Thyroid gland (tissue), 4 donors: ENCODE measurements around the gene CYFIP1. TPM values are rescaled to one million over a fixed set of nuclear protein-coding genes. Genes with fewer than 3 reads are reported as not detected.

Source experiments
- DNase-seq, 2 donors: peaks; one replicate each; pipeline ENCODE4 v3.0.0-alpha.2; 2019
- H3K27ac ChIP-seq, 3 donors: fragments of 200-600 bp; sonication (generic); 1 replicate in 2 of 3; 2 replicates in 1 of 3; pipeline ENCODE4 v1.5.1; 2016 to 2019; ENCODE audit warnings: mild to moderate bottlenecking in 1 of 3, moderate library complexity in 1 of 3
- H3K27me3 ChIP-seq: fragments of 200-600 bp; sonication (generic); one replicate; pipeline ENCODE4 v1.5.1; 2019
- H3K36me3 ChIP-seq, 2 donors: fragments of 200-600 bp; sonication (generic); one replicate each; pipeline ENCODE4 v1.5.1; 2016 to 2019
- H3K4me1 ChIP-seq, 2 donors: fragments of 200-600 bp; sonication (generic); one replicate each; pipeline ENCODE4 v1.5.1; 2017 to 2019
- H3K4me3 ChIP-seq, 3 donors: fragments of 200-600 bp; sonication (generic); replicated peaks in 1 of 3; 1 replicate in 2 of 3; 2 replicates in 1 of 3; pipeline ENCODE4 v1.5.1; 2016; ENCODE audit warnings: mild to moderate bottlenecking in 1 of 3
- H3K9me3 ChIP-seq: fragments of 200-600 bp; sonication (generic); one replicate; pipeline ENCODE4 v1.5.1; 2017
- CTCF ChIP-seq, 6 experiments: fragments of 200-600 bp in 3 of 6; fragments of 450-650 bp in 3 of 6; sonication (generic) in 3 of 6; IDR thresholded peaks; one replicate each; pipeline ENCODE4 v1.5.1; 2016 to 2019; ENCODE audit warnings: antibody characterized with exemption in 6 of 6, mild to moderate bottlenecking in 2 of 6, inconsistent platforms in 1 of 6, moderate library complexity in 1 of 6
- POLR2A ChIP-seq, 2 donors: fragments of 450-650 bp; IDR thresholded peaks; one replicate each; pipeline ENCODE4 v1.6.1; 2017; ENCODE audit warnings: antibody characterized with exemption in 2 of 2, mild to moderate bottlenecking in 2 of 2, moderate library complexity in 1 of 2
- WGBS, 2 donors: methylation state at CpG; one replicate each; pipeline ENCODE4 v1.1.5; 2017; 5-methylcytosine and 5-hydroxymethylcytosine counted together
- intact Hi-C: fragments of 100-400 bp; cut with DNase I; formaldehyde crosslinking; loops from one replicate; pipeline ENCODE4 v1.15.1; 2023
- total RNA-seq, 4 donors: library from RNA; depleted of rRNA; stranded (reverse); fragments of >200 nt; gene quantifications; one replicate each; pipeline ENCODE4 v1.2.3, GENCODE V29; 2016

Gene CYFIP1
- total RNA-seq, 4 donors from 2014 or later: 89.1 to 138 (median 131) TPM

GRCh38 chr15:22874256-22874655 lies 105.9 kb downstream of the CYFIP1 start:
- WGBS, 2 donors: 96 to 98% methylated on average over 8 of the region's 8 CpGs
- no peak for DNase-seq
- no peak for TF ChIP-seq CTCF (IDR thresholded peaks at IDR 0.05)
- TF ChIP-seq POLR2A (IDR thresholded peaks at IDR 0.05): no peak
- Histone ChIP-seq H3K4me3 (no peak overlapping the region), H3K36me3 (peaks cover 39 to 62% of the 10 kb centered on the region in 2 donors), H3K27ac (no peak overlapping the region), H3K4me1 (no peaks in the 10 kb centered on the region), H3K27me3 (no peaks in the 10 kb centered on the region), H3K9me3 (no peaks in the 10 kb centered on the region)
- intact Hi-C loops: no loop called here

GRCh38 chr15:22873841-22874240 lies 106.3 kb downstream of the CYFIP1 start:
- Histone ChIP-seq H3K27ac (no peak overlapping the region), H3K4me1 (no peaks in the 10 kb centered on the region), H3K36me3 (peaks cover 43 to 66% of the 10 kb centered on the region in 2 donors), H3K9me3 (no peaks in the 10 kb centered on the region), H3K27me3 (no peaks in the 10 kb centered on the region), H3K4me3 (no peak overlapping the region)
- intact Hi-C loops: no loop called here
- no peak for DNase-seq
- TF ChIP-seq CTCF (IDR thresholded peaks at IDR 0.05) (no peak), POLR2A (IDR thresholded peaks at IDR 0.05) (no peak)
- WGBS, 2 donors: 91 to 96% methylated on average over 9 of the region's 9 CpGs

- H3K27me3 ChIP-seq: no peaks in the 10 kb centered on the region
- H3K27ac ChIP-seq: no peak overlapping the region
- peak; percentile 44 to 48 for DNase-seq
- no peak for TF ChIP-seq POLR2A (IDR thresholded peaks at IDR 0.05)
- TF ChIP-seq CTCF (IDR thresholded peaks at IDR 0.05): no peak
- H3K4me1 ChIP-seq: no peaks in the 10 kb centered on the region
- H3K9me3 ChIP-seq: no peaks in the 10 kb centered on the region
- H3K36me3 ChIP-seq: peaks cover 49 to 72% of the 10 kb centered on the region in 2 donors
- intact Hi-C loops: no loop called here
- WGBS, 2 donors: 78 to 80% methylated on average over 17 of the region's 17 CpGs
- H3K4me3 ChIP-seq: no peak overlapping the region
Observed at GRCh38 chr15:22872936-22873701, 107.0 kb downstream of the CYFIP1 start.

- Histone ChIP-seq H3K27me3 (no peaks in the 10 kb centered on the region), H3K27ac (no peak overlapping the region), H3K4me1 (no peaks in the 10 kb centered on the region), H3K4me3 (no peak overlapping the region), H3K9me3 (no peaks in the 10 kb centered on the region), H3K36me3 (peaks cover 52 to 80% of the 10 kb centered on the region in 2 donors)
- 87 to 93% methylated on average over 6 of the region's 6 CpGs for WGBS, 2 donors
- intact Hi-C loops: no loop called here
- no peak for DNase-seq
- TF ChIP-seq CTCF (IDR thresholded peaks at IDR 0.05): no peak
- no peak for TF ChIP-seq POLR2A (IDR thresholded peaks at IDR 0.05)
Observed at GRCh38 chr15:22871481-22872086, 108.6 kb downstream of the CYFIP1 start.

GRCh38 chr15:22870865-22871264 lies 109.3 kb downstream of the CYFIP1 start:
- Histone ChIP-seq H3K27ac (no peak overlapping the region), H3K9me3 (no peaks in the 10 kb centered on the region), H3K4me3 (no peak overlapping the region), H3K27me3 (no peaks in the 10 kb centered on the region), H3K36me3 (peaks cover 55 to 80% of the 10 kb centered on the region in 2 donors), H3K4me1 (no peaks in the 10 kb centered on the region)
- no peak for TF ChIP-seq POLR2A (IDR thresholded peaks at IDR 0.05)
- no peak for TF ChIP-seq CTCF (IDR thresholded peaks at IDR 0.05)
- 97 to 98% methylated on average over 11 of the region's 11 CpGs for WGBS, 2 donors
- no peak for DNase-seq
- intact Hi-C loops: no loop called here
